Fibroblast of villous mesenchyme (primary cell): Measurements from ENCODE around the gene SMG6. TPM values are rescaled to one million over a fixed set of nuclear protein-coding genes. Genes with fewer than 3 reads are reported as not detected.

Source experiments
- DNase-seq: peaks from one replicate; pipeline ENCODE4 v3.0.0-alpha.2; 2010; ENCODE audit warnings: low read depth
- H3K4me3 ChIP-seq: 2 replicates; pipeline ENCODE4 v1.5.1; 2011; ENCODE audit warnings: low read depth, mild to moderate bottlenecking, low read length
- CTCF ChIP-seq: IDR thresholded peaks from 2 replicates; pipeline ENCODE4 v1.5.1; 2012; ENCODE audit warnings: low read depth, mild to moderate bottlenecking, low read length; ENCODE audit not compliant: insufficient read depth
- total RNA-seq: library from RNA; depleted of rRNA; stranded (reverse); fragments of >200 nt; gene quantifications from 2 replicates; pipeline ENCODE4 v1.2.3, GENCODE V29; 2012

Gene SMG6
- total RNA-seq, 1 donor: 50.5 TPM

- DNase-seq: no peak
- no peak for TF ChIP-seq CTCF
- no peak overlapping the region for H3K4me3 ChIP-seq
These were observed 263.3 kb downstream of the SMG6 start for GRCh38 chr17:2040219-2040827.

GRCh38 chr17:2037155-2037554 lies 266.4 kb downstream of the SMG6 start:
- DNase-seq: no peak
- no peak for TF ChIP-seq CTCF
- no peak overlapping the region for H3K4me3 ChIP-seq

GRCh38 chr17:2035541-2036488 lies 267.8 kb downstream of the SMG6 start:
- DNase-seq: no peak
- no peak for TF ChIP-seq CTCF
- no peak overlapping the region for H3K4me3 ChIP-seq

- H3K4me3 ChIP-seq: no peak overlapping the region
- no peak for DNase-seq
- no peak for TF ChIP-seq CTCF
These were observed 268.6 kb downstream of the SMG6 start for GRCh38 chr17:2034806-2035540.

- no peak for DNase-seq
- no peak for TF ChIP-seq CTCF
- H3K4me3 ChIP-seq: no peak overlapping the region
These were observed 269.4 kb downstream of the SMG6 start for GRCh38 chr17:2034157-2034556.

- H3K4me3 ChIP-seq: no peak overlapping the region
- TF ChIP-seq CTCF: no peak
- no peak for DNase-seq
These were observed 270.4 kb downstream of the SMG6 start for GRCh38 chr17:2033153-2033552.
